Left lobe of liver (tissue), 2 donors: ENCODE measurements around the gene AQP2. TPM values are rescaled to one million over a fixed set of nuclear protein-coding genes. Genes with fewer than 3 reads are reported as not detected.

Experiments
- ATAC-seq: fragments of 200-7000 bp; cut with Tn5 transposase; one replicate; pipeline ENCODE4 v1.9.1; 2020; ENCODE audit warnings: mild to moderate bottlenecking, moderate library complexity
- DNase-seq: peaks from one replicate; pipeline ENCODE4 v3.0.0-alpha.2; 2020; ENCODE audit warnings: low spot score
- total RNA-seq: library from RNA; stranded (reverse); gene quantifications from one replicate; pipeline ENCODE4 v1.2.1, GENCODE V29; 2021
- donor health status: DM: no; HTN: no; CAD: no; lungs with moderate emphysema.
- donor health status: DM: no; HTN: yes; CAD: no.

AQP2 gene
- total RNA-seq, 1 donor from 2014 or later: not detected

GRCh38 chr12:49917788-49918173 lies 32.8 kb upstream of the AQP2 start:
- ATAC-seq (no peak), DNase-seq (no peak)

GRCh38 chr12:49920241-49920914 lies 30.2 kb upstream of the AQP2 start:
- DNase-seq (no peak), ATAC-seq (no peak)

GRCh38 chr12:49920915-49921286 lies 29.6 kb upstream of the AQP2 start:
- DNase-seq: no peak
- no peak for ATAC-seq

- ATAC-seq (no peak), DNase-seq (no peak)
Measured at GRCh38 chr12:49921299-49921698, 29.2 kb upstream of the AQP2 start.

- peak; percentile 49 for ATAC-seq
- DNase-seq: no peak
Measured at GRCh38 chr12:49921936-49922335, 28.6 kb upstream of the AQP2 start.

GRCh38 chr12:49922349-49923034 lies 28.0 kb upstream of the AQP2 start:
- DNase-seq: no peak
- peak; percentile 41 for ATAC-seq

- ATAC-seq (peak; percentile 70), DNase-seq (no peak)
Measured at GRCh38 chr12:49923035-49923644, 27.4 kb upstream of the AQP2 start.

GRCh38 chr12:49923880-49924556 lies 26.5 kb upstream of the AQP2 start:
- ATAC-seq (peak; percentile 48), DNase-seq (no peak)

GRCh38 chr12:49924628-49925246 lies 25.8 kb upstream of the AQP2 start:
- DNase-seq: no peak
- no peak for ATAC-seq

- no peak for DNase-seq
- no peak for ATAC-seq
Measured at GRCh38 chr12:49925433-49926204, 24.9 kb upstream of the AQP2 start.

GRCh38 chr12:49928471-49928870 lies 22.1 kb upstream of the AQP2 start:
- no peak for DNase-seq
- ATAC-seq: no peak

GRCh38 chr12:49929581-49929980 lies 21.0 kb upstream of the AQP2 start:
- DNase-seq: no peak
- no peak for ATAC-seq

- no peak for ATAC-seq
- DNase-seq: no peak
Measured at GRCh38 chr12:49930515-49931288, 19.8 kb upstream of the AQP2 start.

GRCh38 chr12:49932023-49932422 lies 18.5 kb upstream of the AQP2 start:
- ATAC-seq (no peak), DNase-seq (no peak)

GRCh38 chr12:49932533-49933130 lies 17.9 kb upstream of the AQP2 start:
- no peak for DNase-seq
- ATAC-seq: no peak

- ATAC-seq: no peak
Measured at GRCh38 chr12:49933796-49934195, 16.7 kb upstream of the AQP2 start.

GRCh38 chr12:49934505-49934904 lies 16.0 kb upstream of the AQP2 start:
- DNase-seq (no peak), ATAC-seq (no peak)

More at GRCh38 chr12:49933796-49934195, 16.7 kb upstream of the AQP2 start:
- DNase-seq: no peak

GRCh38 chr12:49936925-49937324 lies 13.6 kb upstream of the AQP2 start:
- ATAC-seq: no peak
- no peak for DNase-seq

GRCh38 chr12:49937639-49938300 lies 12.8 kb upstream of the AQP2 start:
- no peak for ATAC-seq
- no peak for DNase-seq
